T-cell (primary cell): ENCODE measurements around the gene MRPS9. TPM values are rescaled to one million over a fixed set of nuclear protein-coding genes. Genes with fewer than 3 reads are reported as not detected.

Experiments used
- ATAC-seq, 4 experiments: fragments of 200-7000 bp in 3 of 4; fragments of 150-1000 bp in 1 of 4; cut with Tn5 transposase; replicated peaks in 1 of 4; 1 replicate in 3 of 4; 2 replicates in 1 of 4; pipeline ENCODE4 v1.10.0; 2021; ENCODE audit warnings: moderate library complexity in 3 of 4, mild to moderate bottlenecking in 2 of 4, moderate number of reproducible peaks in 1 of 4
- CTCF ChIA-PET, 2 donors: fragments of 300-600 bp; sonication (Branson Sonifier 250); formaldehyde crosslinking; loops; one replicate each; lab custom pipeline; 2022; ENCODE audit warnings: antibody characterized with exemption in 2 of 2; lab: Charles Lee
- POLR2A ChIA-PET, 2 donors: fragments of 300-600 bp; sonication (Branson Sonifier 250); formaldehyde crosslinking; loops; one replicate each; lab custom pipeline; 2022; ENCODE audit warnings: antibody characterized with exemption in 2 of 2; lab: Charles Lee
- DNase-seq, 35 experiments: peaks; one replicate each; pipeline versions ENCODE4 v3.0.0 to v3.0.0-alpha.2; 2013 to 2023
- H3K27ac ChIP-seq: one replicate; pipeline ENCODE4 v1.5.1; 2013; ENCODE audit warnings: low read length
- H3K27me3 ChIP-seq, 2 experiments: replicated peaks in 1 of 2; 1 replicate in 1 of 2; 2 replicates in 1 of 2; pipeline versions ENCODE4 v1.6.1 to v1.7.0; 2013; ENCODE audit warnings: low read length in 1 of 2, mixed read lengths in 1 of 2; ENCODE audit not compliant: control insufficient read depth in 2 of 2, insufficient read depth in 2 of 2; ENCODE audit errors: extremely low read depth in 1 of 2
- H3K36me3 ChIP-seq, 2 donors: 1 replicate in 1 of 2; 2 replicates in 1 of 2; pipeline versions ENCODE4 v1.6.1 to v1.7.0; 2013; ENCODE audit warnings: low read length in 1 of 2; ENCODE audit not compliant: control insufficient read depth in 2 of 2, insufficient read depth in 1 of 2; ENCODE audit errors: extremely low read depth in 1 of 2
- H3K4me1 ChIP-seq, 2 experiments: 1 replicate in 1 of 2; 2 replicates in 1 of 2; pipeline versions ENCODE4 v1.6.1 to v1.7.0; 2013; ENCODE audit warnings: low read length in 2 of 2, mixed read lengths in 1 of 2; ENCODE audit not compliant: insufficient read depth in 2 of 2, control insufficient read depth in 1 of 2; ENCODE audit errors: extremely low read depth in 1 of 2
- H3K4me3 ChIP-seq, 2 donors: 1 replicate in 1 of 2; 2 replicates in 1 of 2; pipeline versions ENCODE4 v1.5.1 to v1.7.0; 2013; ENCODE audit warnings: mild to moderate bottlenecking in 2 of 2, low read length in 1 of 2, moderate library complexity in 1 of 2; ENCODE audit not compliant: control insufficient read depth in 1 of 2; ENCODE audit errors: extremely low read depth in 1 of 2
- H3K9me3 ChIP-seq: 2 replicates; pipeline ENCODE4 v1.7.0; 2013
- H3K27ac Mint-ChIP-seq, 2 donors: one replicate each; pipeline ENCODE4 v1.8.0; 2020 to 2021; ENCODE audit warnings: mild to moderate bottlenecking in 2 of 2, mixed read lengths in 2 of 2
- H3K27me3 Mint-ChIP-seq, 2 donors: one replicate each; pipeline ENCODE4 v1.8.0; 2021 to 2022; ENCODE audit warnings: mixed read lengths in 2 of 2
- H3K36me3 Mint-ChIP-seq: one replicate; pipeline ENCODE4 v1.8.0; 2021; ENCODE audit warnings: mixed read lengths
- H3K4me1 Mint-ChIP-seq, 3 donors: one replicate each; pipeline ENCODE4 v1.8.0; 2020 to 2022; ENCODE audit warnings: mixed read lengths in 3 of 3, mild to moderate bottlenecking in 1 of 3
- H3K4me3 Mint-ChIP-seq, 3 donors: one replicate each; pipeline ENCODE4 v1.8.0; 2020 to 2022; ENCODE audit warnings: mild to moderate bottlenecking in 3 of 3, mixed read lengths in 3 of 3, moderate library complexity in 3 of 3
- H3K9me3 Mint-ChIP-seq, 3 donors: one replicate each; pipeline ENCODE4 v1.8.0; 2020 to 2022; ENCODE audit warnings: mixed read lengths in 3 of 3
- WGBS: methylation state at CpG from one replicate; pipeline ENCODE4 v1.1.5; 2013; ENCODE audit warnings: missing lambda C conversion rate; ENCODE audit not compliant: insufficient coverage; 5-methylcytosine and 5-hydroxymethylcytosine counted together
- total RNA-seq, 35 experiments: library from RNA in 6 of 35; stranded (reverse) in 6 of 35; fragments of 120-200 nt in 1 of 35; gene quantifications; one replicate each; pipeline versions ENCODE4 v1.2.1 to v1.2.4 and lab custom pipeline; 2013 to 2026

MRPS9 gene
- total RNA-seq, 5 donors from 2014 or later (not counting 1 experiment from before 2014, with no cell fraction given): 14.0 to 24.9 (median 19.5) TPM

- peaks cover 44% of the 10 kb centered on the region for H3K36me3 Mint-ChIP-seq
- POLR2A ChIA-PET: no interaction called here
- peaks cover 22 to 24% (median 22%) of the 10 kb centered on the region in 3 donors for H3K4me1 Mint-ChIP-seq
Observed at GRCh38 chr2:105057005-105057404, 19.1 kb downstream of the MRPS9 start.

GRCh38 chr2:105061560-105061959, 23.7 kb downstream of the MRPS9 start:
- no peaks in the 10 kb centered on the region for H3K27me3 ChIP-seq
- ATAC-seq (no peak), DNase-seq (no peak)
- peaks cover 0 to 9% of the 10 kb centered on the region in 2 donors for H3K36me3 ChIP-seq
- no peaks in the 10 kb centered on the region for H3K9me3 Mint-ChIP-seq
- no peaks in the 10 kb centered on the region for H3K27me3 Mint-ChIP-seq
- H3K9me3 ChIP-seq: no peaks in the 10 kb centered on the region
- no peaks in the 10 kb centered on the region for H3K4me1 ChIP-seq
- no peak overlapping the region for H3K4me3 Mint-ChIP-seq
- peaks cover 21 to 35% (median 29%) of the 10 kb centered on the region in 3 donors for H3K4me1 Mint-ChIP-seq
- ChIA-PET POLR2A (no interaction called here), CTCF (no interaction called here)
- no peak overlapping the region for H3K27ac Mint-ChIP-seq
- H3K36me3 Mint-ChIP-seq: peaks cover 49% of the 10 kb centered on the region
- WGBS: 80% methylated on average over 1 of the region's 3 CpGs
- H3K4me3 ChIP-seq: no peak overlapping the region
- no peak overlapping the region for H3K27ac ChIP-seq

More at GRCh38 chr2:105057005-105057404, 19.1 kb downstream of the MRPS9 start:
- Histone ChIP-seq H3K4me1 (no peaks in the 10 kb centered on the region), H3K27ac (no peak overlapping the region), H3K9me3 (peaks cover 3% of the 10 kb centered on the region), H3K27me3 (no peaks in the 10 kb centered on the region), H3K36me3 (peaks cover 0 to 7% of the 10 kb centered on the region in 2 donors), H3K4me3 (no peak overlapping the region)
- ATAC-seq (no peak), DNase-seq (no peak)
- Mint-ChIP-seq H3K4me3 (no peak overlapping the region), H3K27ac (no peak overlapping the region), H3K27me3 (no peaks in the 10 kb centered on the region), H3K9me3 (peaks cover 0 to 9% (median 0%) of the 10 kb centered on the region in 3 donors)
- WGBS: no CpG with 5 or more reads among the region's 1 CpG
- CTCF ChIA-PET: interaction anchor here in 1 of 2 donors (0.6 kb wide), 1 partner anchor 1003 kb away, joined by 3 read pairs; no protein-coding TSS in a partner anchor

- H3K27ac Mint-ChIP-seq: no peak overlapping the region
- no peak for ATAC-seq
- peaks cover 19 to 32% (median 28%) of the 10 kb centered on the region in 3 donors for H3K4me1 Mint-ChIP-seq
Observed at GRCh38 chr2:105062158-105062557, 24.3 kb downstream of the MRPS9 start.

GRCh38 chr2:105068387-105068786, 30.5 kb downstream of the MRPS9 start:
- Histone ChIP-seq H3K27me3 (no peaks in the 10 kb centered on the region), H3K27ac (no peak overlapping the region), H3K4me3 (no peak overlapping the region), H3K9me3 (no peaks in the 10 kb centered on the region), H3K4me1 (peaks cover 4 to 12% of the 10 kb centered on the region in 2 experiments), H3K36me3 (peaks cover 0 to 2% of the 10 kb centered on the region in 2 donors)
- Mint-ChIP-seq H3K4me3 (no peak overlapping the region), H3K9me3 (no peaks in the 10 kb centered on the region), H3K27ac (no peak overlapping the region), H3K27me3 (no peaks in the 10 kb centered on the region), H3K36me3 (peaks cover 49% of the 10 kb centered on the region), H3K4me1 (peaks cover 16 to 43% (median 36%) of the 10 kb centered on the region in 3 donors)
- ChIA-PET CTCF (interaction anchor here (0.6 to 0.7 kb wide), 2 partner anchors 26 to 170 kb away, joined by 7 to 11 read pairs; no protein-coding TSS in a partner anchor), POLR2A (no interaction called here)
- ATAC-seq (no peak), DNase-seq (no peak)
- WGBS: no CpG with 5 or more reads among the region's 1 CpG

More at GRCh38 chr2:105062158-105062557, 24.3 kb downstream of the MRPS9 start:
- Mint-ChIP-seq H3K4me3 (no peak overlapping the region), H3K27me3 (no peaks in the 10 kb centered on the region), H3K36me3 (peaks cover 50% of the 10 kb centered on the region), H3K9me3 (no peaks in the 10 kb centered on the region)
- Histone ChIP-seq H3K27me3 (no peaks in the 10 kb centered on the region), H3K9me3 (no peaks in the 10 kb centered on the region), H3K27ac (no peak overlapping the region), H3K4me1 (no peaks in the 10 kb centered on the region), H3K4me3 (no peak overlapping the region), H3K36me3 (peaks cover 0 to 9% of the 10 kb centered on the region in 2 donors)
- no peak for DNase-seq
- ChIA-PET POLR2A (no interaction called here), CTCF (no interaction called here)
- WGBS: no CpG with 5 or more reads among the region's 5 CpGs

GRCh38 chr2:105068875-105069274, 31.0 kb downstream of the MRPS9 start:
- Mint-ChIP-seq H3K4me1 (peaks cover 13 to 40% (median 33%) of the 10 kb centered on the region in 3 donors), H3K4me3 (no peak overlapping the region), H3K27ac (no peak overlapping the region), H3K36me3 (peaks cover 49% of the 10 kb centered on the region), H3K27me3 (no peaks in the 10 kb centered on the region), H3K9me3 (no peaks in the 10 kb centered on the region)
- Histone ChIP-seq H3K36me3 (peaks cover 0 to 2% of the 10 kb centered on the region in 2 donors), H3K9me3 (no peaks in the 10 kb centered on the region), H3K4me3 (no peak overlapping the region), H3K27me3 (no peaks in the 10 kb centered on the region), H3K27ac (no peak overlapping the region), H3K4me1 (peaks cover 4 to 12% of the 10 kb centered on the region in 2 experiments)
- WGBS: no CpG with 5 or more reads among the region's 5 CpGs
- ChIA-PET POLR2A (no interaction called here), CTCF (interaction anchor here in 1 of 2 donors (0.7 kb wide), 1 partner anchor 26 kb away, joined by 7 read pairs; no protein-coding TSS in a partner anchor)
- no peak for ATAC-seq
- no peak for DNase-seq

GRCh38 chr2:105070010-105070865, 32.4 kb downstream of the MRPS9 start:
- peaks cover 4 to 15% of the 10 kb centered on the region in 2 experiments for H3K4me1 ChIP-seq
- no peak for ATAC-seq
- Mint-ChIP-seq H3K4me1 (peaks cover 7 to 27% (median 22%) of the 10 kb centered on the region in 3 donors), H3K9me3 (no peaks in the 10 kb centered on the region), H3K27ac (no peak overlapping the region), H3K4me3 (no peak overlapping the region), H3K27me3 (no peaks in the 10 kb centered on the region), H3K36me3 (peaks cover 54% of the 10 kb centered on the region)
- H3K9me3 ChIP-seq: no peaks in the 10 kb centered on the region
- ChIA-PET CTCF (no interaction called here), POLR2A (interaction anchor here in 1 of 2 donors (1.0 kb wide), 1 partner anchor 32 kb away, joined by 3 read pairs; the partner anchor contains the start of gene MRPS9)
- 96% methylated on average over 3 of the region's 7 CpGs for WGBS
- H3K36me3 ChIP-seq: no peaks in the 10 kb centered on the region
- no peak for DNase-seq
- H3K27ac ChIP-seq: no peak overlapping the region
- H3K4me3 ChIP-seq: no peak overlapping the region
- H3K27me3 ChIP-seq: no peaks in the 10 kb centered on the region
